Left ventricle myocardium inferior (tissue), 1 donor: ENCODE results near the gene ITPA. TPM values are rescaled to one million over a fixed set of nuclear protein-coding genes. Genes with fewer than 3 reads are reported as not detected.

ENCODE experiments used
- DNase-seq: peaks from one replicate; pipeline ENCODE4 v3.0.0-alpha.2; 2020
- H3K27ac ChIP-seq: fragments of 200-600 bp; replicated peaks from 2 replicates; pipeline ENCODE4 v1.8.0; 2021
- H3K27me3 ChIP-seq: fragments of 200-600 bp; 2 replicates; pipeline ENCODE4 v1.8.0; 2021; ENCODE audit warnings: low read depth
- H3K36me3 ChIP-seq: fragments of 200-600 bp; 2 replicates; pipeline ENCODE4 v1.8.0; 2021
- H3K4me1 ChIP-seq: fragments of 200-600 bp; 2 replicates; pipeline ENCODE4 v1.8.0; 2021
- H3K4me3 ChIP-seq: fragments of 200-600 bp; 2 replicates; pipeline ENCODE4 v1.8.0; 2021; ENCODE audit warnings: mild to moderate bottlenecking, moderate library complexity
- H3K9me3 ChIP-seq: fragments of 200-600 bp; replicated peaks from 2 replicates; pipeline ENCODE4 v1.8.0; 2021
- intact Hi-C: fragments of 100-400 bp; cut with micrococcal nuclease; formaldehyde crosslinking; loops from one replicate; pipeline ENCODE4 v1.11.0; 2022
- total RNA-seq: library from RNA; stranded (reverse); fragmentation: NEBNext Ultra II Directional; extraction: Animal tissue kit (Norgen Biotek cat#: 25700); gene quantifications from one replicate; pipeline ENCODE4 v1.2.1, GENCODE V29; 2021
- TF ChIP-seq, protein P1 (sequence below): fragments of 200-600 bp; IDR thresholded peaks from 2 replicates; pipeline ENCODE4 v1.8.0; 2021; ENCODE audit warnings: antibody characterized with exemption, mild to moderate bottlenecking, borderline replicate concordance
- donor health status: DM: no; HTN: yes; CAD: no; lungs with severe emphysema.

The ITPA gene
- total RNA-seq, 1 donor from 2014 or later = 17.2 TPM

DNA sequence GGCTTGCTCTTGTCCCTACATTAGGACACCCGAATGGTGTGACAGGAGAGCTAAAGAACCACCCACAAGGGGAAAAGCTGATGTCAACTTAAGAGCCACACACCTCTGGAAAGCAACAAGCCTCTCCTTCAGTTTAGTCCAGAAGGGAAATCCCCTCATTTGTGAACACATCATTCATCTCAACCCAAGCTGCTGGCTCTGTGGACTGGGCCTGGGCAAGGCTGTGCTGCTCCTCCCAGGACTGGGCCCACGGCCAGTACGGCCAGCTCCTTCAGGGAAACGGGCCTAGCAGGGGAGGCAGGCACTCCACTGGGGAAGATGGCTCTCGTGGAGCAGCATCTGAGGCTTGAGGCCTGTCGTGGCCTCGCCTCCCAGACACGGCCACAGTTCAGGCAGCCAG lies 42.5 kb downstream of the ITPA start:
- peak; percentile 41 for DNase-seq
- intact Hi-C loops = no loop called here
- H3K27ac ChIP-seq = no peak overlapping the region
- H3K4me1 ChIP-seq = peaks cover 25% of the 10 kb centered on the region
- TF ChIP-seq, protein P1, sequence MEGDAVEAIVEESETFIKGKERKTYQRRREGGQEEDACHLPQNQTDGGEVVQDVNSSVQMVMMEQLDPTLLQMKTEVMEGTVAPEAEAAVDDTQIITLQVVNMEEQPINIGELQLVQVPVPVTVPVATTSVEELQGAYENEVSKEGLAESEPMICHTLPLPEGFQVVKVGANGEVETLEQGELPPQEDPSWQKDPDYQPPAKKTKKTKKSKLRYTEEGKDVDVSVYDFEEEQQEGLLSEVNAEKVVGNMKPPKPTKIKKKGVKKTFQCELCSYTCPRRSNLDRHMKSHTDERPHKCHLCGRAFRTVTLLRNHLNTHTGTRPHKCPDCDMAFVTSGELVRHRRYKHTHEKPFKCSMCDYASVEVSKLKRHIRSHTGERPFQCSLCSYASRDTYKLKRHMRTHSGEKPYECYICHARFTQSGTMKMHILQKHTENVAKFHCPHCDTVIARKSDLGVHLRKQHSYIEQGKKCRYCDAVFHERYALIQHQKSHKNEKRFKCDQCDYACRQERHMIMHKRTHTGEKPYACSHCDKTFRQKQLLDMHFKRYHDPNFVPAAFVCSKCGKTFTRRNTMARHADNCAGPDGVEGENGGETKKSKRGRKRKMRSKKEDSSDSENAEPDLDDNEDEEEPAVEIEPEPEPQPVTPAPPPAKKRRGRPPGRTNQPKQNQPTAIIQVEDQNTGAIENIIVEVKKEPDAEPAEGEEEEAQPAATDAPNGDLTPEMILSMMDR = no peak
- H3K4me3 ChIP-seq = no peak overlapping the region
- H3K36me3 ChIP-seq = peaks cover 62% of the 10 kb centered on the region
- H3K27me3 ChIP-seq = no peaks in the 10 kb centered on the region
- H3K9me3 ChIP-seq = no peaks in the 10 kb centered on the region

DNA sequence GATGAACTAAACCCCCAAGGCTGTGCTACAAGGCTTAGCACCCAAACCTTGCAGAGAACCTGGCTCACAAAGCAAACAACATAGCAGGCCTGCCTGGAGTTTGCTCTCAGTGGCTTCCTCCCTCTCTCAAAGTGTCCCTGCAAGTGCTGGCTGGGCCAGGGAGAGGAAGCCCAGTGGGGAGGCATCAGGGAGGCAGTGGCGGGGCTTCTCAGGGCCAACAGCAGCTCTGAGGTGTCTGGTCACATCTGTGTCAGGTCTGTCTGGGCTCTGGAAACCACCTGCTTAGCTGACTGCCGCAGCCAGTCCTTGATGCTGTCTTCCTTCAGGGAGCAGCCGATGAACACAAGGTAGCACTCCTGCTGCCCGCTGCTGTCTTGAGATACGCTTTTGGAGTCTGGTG lies 46.4 kb downstream of the ITPA start:
- no peak for DNase-seq
- Histone ChIP-seq H3K27ac (no peak overlapping the region), H3K4me3 (no peak overlapping the region), H3K9me3 (no peaks in the 10 kb centered on the region), H3K36me3 (peaks cover 95% of the 10 kb centered on the region), H3K27me3 (no peaks in the 10 kb centered on the region), H3K4me1 (no peaks in the 10 kb centered on the region)
- intact Hi-C loops = no loop called here
- TF ChIP-seq, protein P1 = no peak

DNA sequence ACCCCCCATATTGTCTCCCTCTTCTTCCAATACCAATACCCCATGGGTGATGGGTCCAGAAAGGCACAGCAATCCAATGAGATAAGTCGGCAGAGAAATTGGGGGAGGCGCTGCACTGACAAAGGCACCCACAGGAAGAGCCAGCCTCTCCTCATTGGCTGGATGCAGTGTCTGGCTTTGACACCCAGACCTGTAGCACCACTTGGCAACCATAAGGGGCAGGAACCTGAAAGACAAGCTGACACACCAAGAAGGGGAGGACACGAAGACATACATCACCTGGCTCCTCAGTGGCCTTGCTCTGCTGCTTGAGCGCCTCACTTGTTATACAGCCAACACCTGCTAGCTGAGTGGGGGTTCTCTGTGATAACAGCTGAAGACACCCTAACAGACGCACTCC lies 49.1 kb downstream of the ITPA start:
- H3K27me3 ChIP-seq = no peaks in the 10 kb centered on the region
- TF ChIP-seq, protein P1 = no peak
- H3K4me3 ChIP-seq = no peak overlapping the region
- peaks cover 95% of the 10 kb centered on the region for H3K36me3 ChIP-seq
- DNase-seq = no peak
- no peaks in the 10 kb centered on the region for H3K4me1 ChIP-seq
- H3K9me3 ChIP-seq = no peaks in the 10 kb centered on the region
- intact Hi-C loops = no loop called here
- no peak overlapping the region for H3K27ac ChIP-seq

DNA sequence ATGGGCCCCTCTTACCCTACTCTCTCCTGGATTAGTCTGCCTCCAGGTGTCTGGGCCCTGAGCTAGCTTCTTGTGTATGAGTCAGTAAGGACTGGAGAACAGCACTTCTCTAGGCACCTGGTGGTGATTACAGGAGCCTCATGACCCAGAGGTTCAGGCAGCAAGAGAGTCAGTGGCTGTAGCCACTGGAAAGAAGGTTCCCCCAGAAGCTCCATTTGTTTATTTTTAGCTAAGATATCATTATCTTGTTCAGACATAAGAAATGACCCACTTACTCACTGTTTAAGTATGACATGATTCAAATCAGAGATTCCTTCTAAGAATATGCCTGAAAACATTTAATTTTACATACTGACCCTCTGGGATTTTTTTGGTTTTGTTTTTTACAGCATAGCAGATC lies 53.3 kb downstream of the ITPA start:
- Histone ChIP-seq H3K27ac (no peak overlapping the region), H3K9me3 (no peaks in the 10 kb centered on the region), H3K36me3 (peaks cover 94% of the 10 kb centered on the region), H3K4me3 (no peak overlapping the region), H3K27me3 (no peaks in the 10 kb centered on the region), H3K4me1 (no peaks in the 10 kb centered on the region)
- DNase-seq = no peak
- TF ChIP-seq, protein P1 = no peak
- intact Hi-C loops = no loop called here

DNA sequence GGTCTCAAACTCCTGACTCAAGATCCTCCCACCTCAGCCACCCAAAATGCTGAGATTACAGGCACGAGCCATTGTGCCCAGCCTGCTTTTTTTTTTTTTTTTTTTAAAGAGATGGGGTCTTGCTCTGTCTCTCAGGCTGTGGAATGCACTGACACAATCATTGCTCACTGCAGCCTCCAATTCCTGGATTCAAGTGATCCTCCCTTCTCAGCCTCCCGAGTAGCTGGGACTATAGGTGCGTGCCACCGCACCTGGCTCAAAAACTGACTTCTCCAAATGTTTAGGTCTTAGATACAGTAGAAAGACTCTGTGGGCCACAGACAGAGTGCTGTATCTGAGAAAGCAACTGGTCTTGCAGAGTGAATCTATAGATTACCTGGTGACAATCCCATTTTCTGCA lies 60.8 kb downstream of the ITPA start:
- TF ChIP-seq, protein P1 = no peak
- DNase-seq = no peak
- Histone ChIP-seq H3K4me1 (peaks cover 3% of the 10 kb centered on the region), H3K36me3 (peaks cover 91% of the 10 kb centered on the region), H3K27me3 (no peaks in the 10 kb centered on the region), H3K9me3 (no peaks in the 10 kb centered on the region), H3K27ac (no peak overlapping the region), H3K4me3 (no peak overlapping the region)
- intact Hi-C loops = no loop called here

DNA sequence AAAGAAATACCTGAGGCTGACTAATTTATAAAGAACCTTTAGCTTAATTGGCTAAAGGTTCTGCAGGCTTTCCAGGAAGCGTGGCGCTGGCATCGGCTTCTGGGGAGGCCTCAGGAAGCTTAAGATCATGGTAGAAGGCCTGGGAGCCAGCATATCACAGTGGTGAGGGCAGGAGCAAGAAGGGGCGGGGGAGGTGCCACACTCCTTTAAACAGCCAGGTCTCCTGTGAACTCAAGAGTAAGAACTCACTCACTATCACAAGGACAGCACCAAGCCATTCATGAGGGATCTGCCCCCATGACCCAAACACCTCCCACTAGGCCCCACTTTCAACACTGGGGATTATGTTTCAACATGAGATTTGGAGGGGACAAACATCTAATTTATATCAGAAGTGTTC lies 64.1 kb downstream of the ITPA start:
- Histone ChIP-seq H3K9me3 (no peaks in the 10 kb centered on the region), H3K36me3 (peaks cover 92% of the 10 kb centered on the region), H3K4me1 (peaks cover 17% of the 10 kb centered on the region), H3K27ac (no peak overlapping the region), H3K4me3 (no peak overlapping the region), H3K27me3 (no peaks in the 10 kb centered on the region)
- intact Hi-C loops = no loop called here
- DNase-seq = no peak
- TF ChIP-seq, protein P1 = no peak
